HG03064 (cell line): ENCODE results near the gene TAPT1.
"Not testable (repeated sequence)": the region's sequence is repeated elsewhere in the genome, so short reads cannot be mapped to it uniquely, and the experiment has no call there.

Source experiments
- ATAC-seq: cut with Tn5 transposase; IDR thresholded peaks from one replicate; pipeline ENCODE4 v1.9.1; 2021; ENCODE audit warnings: low read depth; ENCODE audit not compliant: unreplicated experiment

Gene TAPT1

DNA sequence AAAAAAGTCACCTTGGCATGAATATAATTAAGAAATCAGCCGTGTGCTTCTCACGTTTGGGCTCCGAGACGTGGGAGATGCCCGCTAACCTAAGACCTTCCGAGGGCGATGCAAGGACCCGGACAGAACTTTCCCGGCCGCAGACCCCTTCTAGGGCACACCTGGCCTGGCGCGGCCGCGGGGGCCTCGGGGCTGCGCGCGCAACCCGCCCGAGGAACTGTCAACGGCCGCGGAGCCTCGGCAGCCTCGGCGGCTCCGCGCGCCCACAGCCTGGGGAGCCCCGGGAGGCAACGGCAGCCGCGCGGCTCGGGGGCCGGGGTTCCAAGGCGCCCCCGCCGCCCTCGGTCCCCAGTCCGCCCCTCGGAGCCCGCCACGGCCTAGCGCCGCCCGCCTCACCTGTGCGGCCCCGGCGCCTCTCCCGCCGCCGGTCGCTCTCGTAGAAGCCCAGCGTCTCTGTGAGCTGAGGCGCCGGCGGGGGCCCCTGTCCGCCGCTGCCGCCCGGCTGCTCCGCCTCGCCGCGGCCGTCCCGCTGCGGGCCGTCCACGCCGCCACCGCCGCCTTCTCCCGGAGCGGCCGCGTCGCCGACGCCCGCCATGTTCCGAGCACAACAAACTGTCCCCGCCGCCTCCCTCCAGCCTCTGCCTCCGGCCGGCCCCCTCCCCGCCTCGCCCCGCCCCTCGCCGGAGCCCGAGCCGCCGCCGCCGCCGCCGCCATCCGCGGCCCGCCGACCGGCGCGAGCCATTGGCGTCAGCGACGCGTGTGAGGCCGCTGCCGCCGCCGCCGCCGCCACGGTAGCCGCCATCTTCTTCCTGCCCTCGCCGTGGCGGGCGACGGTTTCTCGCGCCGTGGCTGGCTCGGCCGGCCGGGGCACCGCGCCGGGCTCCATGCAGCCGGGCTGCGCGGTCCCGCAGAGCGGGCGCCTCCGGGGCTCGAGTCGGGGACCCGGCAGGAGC lies at the start of gene TAPT1:
Gene TAPT1 (minus strand): TSS at position 609 of the 953 bp plus-strand sequence. CDS start 14 bp downstream, at position 595.
- ATAC-seq = peak; percentile 60

GRCh38 chr4:16271411-16271810 lies 45.1 kb upstream of the TAPT1 start:
- no peak for ATAC-seq

DNA sequence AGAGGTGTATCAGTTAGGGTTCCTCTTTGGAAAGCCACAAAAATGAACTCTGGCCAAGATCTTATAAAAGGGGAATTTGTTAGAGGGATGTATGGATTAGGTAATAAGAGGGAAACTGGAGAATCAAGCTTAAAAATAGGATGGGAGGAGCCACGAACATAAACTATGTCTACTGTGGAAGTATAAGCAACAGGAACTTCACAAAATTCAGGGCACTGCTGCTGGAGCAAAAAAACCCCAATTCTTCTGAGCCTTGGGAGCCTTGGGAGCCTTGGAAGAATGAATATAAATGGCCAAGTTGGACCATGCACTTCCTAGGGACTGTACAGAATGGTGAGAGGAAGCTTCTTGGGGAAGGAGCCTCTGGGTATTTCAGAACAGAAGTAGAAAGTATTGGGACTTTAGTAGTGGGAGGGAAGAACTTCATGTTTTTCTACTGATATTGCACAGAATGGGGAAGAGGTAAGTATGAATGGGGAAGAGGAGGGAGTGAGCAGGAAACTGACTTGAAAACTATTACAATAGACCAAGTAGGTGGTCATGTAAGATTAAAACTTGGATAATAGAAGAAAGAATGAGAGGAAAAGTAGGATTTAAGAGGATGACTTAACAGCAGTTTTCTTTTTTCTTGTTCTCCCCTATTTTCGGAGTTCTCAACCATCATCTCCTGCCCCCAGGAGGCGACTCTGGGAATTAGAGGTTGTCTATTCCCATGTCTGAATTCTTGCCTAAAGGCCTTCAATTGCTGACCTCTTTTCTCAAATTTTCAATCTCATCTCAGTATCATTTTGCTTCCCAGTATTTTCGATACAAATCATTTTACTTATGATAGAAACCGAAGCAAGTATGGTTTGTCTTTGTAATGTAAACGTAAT lies 44.4 kb upstream of the TAPT1 start:
- no peak for ATAC-seq

DNA sequence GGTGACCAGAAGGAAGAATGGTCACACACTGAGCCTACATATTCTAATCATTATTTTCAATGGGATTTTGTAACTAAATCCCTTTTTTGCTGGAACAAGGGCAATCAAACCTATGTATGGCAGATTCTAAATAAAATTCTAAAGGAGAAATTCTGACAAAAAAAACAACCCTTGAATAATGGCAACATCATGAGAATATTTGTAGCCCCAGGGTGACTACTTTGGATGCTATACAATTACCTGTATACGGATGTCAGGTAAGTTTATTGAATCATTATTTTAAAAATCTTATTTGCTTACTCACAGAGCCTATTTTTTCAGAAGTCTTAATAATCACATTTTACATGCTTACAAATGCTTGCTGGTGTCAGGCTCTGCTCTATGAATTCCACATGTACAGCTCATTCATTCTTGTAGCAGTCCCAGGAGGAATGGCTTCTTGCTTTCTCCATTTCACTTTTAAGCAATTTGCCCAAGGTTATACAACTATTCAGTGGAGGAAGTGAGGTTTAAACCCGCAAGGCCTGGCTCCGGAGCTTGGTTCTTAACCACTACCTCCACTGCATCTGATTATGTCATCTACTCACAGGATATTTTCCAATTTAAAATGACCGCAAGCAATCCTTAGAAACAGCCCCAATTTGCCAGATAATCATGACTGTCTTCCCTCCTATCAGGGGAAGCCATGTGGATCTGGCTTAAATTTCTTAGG lies 43.6 kb upstream of the TAPT1 start:
- not testable (repeated sequence) for ATAC-seq

DNA sequence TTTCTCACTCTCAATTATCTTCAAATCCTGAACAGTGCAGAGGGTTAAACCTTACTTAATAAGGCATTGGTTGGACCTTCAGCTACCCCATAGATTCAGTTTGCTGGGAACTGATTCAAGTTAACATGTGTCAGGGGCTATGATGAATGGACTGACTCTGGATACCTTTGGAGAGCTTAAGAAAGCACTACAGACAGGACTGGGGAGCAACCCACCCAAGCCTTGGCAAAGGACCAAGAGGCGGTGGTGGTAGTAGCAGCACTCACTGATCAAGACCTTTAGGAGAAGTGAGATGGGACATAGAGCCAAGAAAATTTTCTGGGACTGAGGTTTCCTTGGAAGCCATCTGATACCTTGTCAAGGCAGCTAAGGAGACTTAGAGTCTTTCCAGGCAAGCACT lies 43.0 kb upstream of the TAPT1 start:
- no peak for ATAC-seq

GRCh38 chr4:16268290-16268689 lies 42.0 kb upstream of the TAPT1 start:
- ATAC-seq = no peak

DNA sequence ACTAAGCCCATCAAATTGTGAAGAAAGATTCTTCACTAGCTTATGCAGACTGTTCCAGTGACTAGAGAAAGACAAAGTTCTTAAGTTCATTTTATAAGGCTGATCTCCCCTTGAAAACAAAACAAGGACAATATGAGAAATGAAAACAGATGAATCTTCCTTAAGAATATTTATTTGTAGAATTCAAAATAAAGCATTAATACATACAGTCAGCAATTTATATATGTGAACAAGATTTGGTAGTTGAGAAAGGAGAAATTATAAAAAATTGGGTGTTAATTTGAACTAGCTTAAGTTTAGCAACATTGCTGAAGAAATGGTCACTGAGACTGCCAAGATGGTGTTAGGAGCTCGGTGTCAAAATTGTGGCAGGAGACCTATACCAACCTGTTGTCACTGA lies 41.4 kb upstream of the TAPT1 start:
- ATAC-seq = no peak

DNA sequence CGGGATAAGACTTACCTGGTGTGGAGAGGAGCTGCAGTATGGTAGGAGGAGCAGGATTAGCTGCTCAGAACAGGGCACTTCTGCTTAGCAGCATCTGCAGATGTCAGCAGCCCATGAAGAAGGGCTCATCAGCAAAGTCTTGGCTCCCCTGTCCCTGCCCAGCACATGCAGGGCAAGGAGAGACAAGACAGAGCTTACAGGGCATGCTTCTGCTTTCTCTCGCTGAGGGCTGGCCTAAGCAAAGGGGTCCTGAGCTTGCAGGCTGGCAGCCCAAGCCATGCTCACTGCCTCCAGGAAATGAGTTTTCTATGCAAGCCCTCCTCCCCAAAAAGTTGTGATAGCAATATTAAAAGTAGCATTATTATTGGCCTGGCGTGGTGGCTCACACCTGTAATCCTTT lies 39.5 kb upstream of the TAPT1 start:
- no peak for ATAC-seq

- no peak for ATAC-seq
Observed at GRCh38 chr4:16264798-16265197, 38.5 kb upstream of the TAPT1 start.

DNA sequence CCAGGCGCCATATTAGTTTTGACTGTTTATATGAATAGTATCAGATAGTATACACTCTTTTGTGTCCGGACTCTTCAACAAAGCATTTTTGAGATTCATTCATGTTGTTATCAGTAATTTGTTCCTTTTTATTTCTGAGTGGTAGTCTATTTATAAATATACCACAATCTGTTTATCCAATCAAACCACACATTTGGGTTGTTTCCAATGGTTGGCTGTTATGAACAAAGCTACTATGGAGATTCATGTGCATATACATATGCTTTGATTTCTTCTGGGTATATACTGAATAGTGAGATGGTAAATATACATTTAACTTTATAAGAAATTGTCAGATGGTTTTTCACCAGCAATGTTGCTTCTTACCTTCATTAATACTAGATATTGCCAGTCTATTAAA lies 36.8 kb upstream of the TAPT1 start:
- ATAC-seq = no peak

DNA sequence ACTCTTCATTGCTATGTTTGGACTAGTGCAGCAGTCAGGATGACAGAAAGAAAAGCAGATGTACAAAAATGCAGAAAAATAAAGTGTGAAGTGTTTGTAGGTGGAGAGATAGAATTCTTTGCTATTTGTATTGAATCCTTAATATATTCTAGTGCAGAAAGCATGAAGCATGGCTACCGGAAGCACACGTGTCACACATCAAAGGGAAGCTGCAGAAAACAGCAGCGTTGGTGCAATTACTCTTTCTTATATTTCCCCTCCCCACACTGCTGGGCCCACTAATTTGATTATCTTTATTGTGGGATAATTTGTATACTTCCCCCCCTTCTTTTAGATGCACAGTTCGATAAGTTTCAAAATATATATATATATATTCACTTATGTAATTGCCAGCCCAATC lies 35.9 kb upstream of the TAPT1 start:
- ATAC-seq = no peak

DNA sequence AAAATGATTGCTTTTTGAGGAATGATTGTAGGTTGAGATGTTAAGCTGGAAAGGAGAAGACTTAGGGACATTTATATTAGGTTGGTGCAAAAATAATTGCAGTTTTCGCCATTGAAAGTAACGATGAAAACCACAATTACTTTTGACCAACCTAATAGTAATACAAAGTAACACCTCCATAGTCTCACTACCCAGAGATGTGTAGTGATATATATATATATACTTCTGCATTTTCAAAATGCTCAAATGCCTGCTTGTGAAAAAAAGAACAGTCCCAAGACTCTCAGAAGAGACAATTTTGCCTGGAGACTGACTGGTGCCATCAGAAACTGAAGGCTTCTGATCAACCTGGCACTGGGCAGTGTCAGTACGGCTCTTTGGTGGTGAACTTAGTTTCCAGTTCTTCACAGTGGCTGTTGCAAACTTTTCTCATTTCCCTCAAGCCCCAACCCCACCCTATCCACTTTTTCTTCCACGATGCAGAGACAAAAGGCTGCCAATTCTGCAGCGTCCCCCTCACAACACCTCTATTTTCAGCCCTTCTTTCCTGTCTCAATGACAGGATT lies 35.1 kb upstream of the TAPT1 start:
- ATAC-seq = no peak

- no peak for ATAC-seq
Observed at GRCh38 chr4:16259889-16260246, 33.6 kb upstream of the TAPT1 start.

GRCh38 chr4:16259241-16259888 lies 33.1 kb upstream of the TAPT1 start:
- no peak for ATAC-seq

DNA sequence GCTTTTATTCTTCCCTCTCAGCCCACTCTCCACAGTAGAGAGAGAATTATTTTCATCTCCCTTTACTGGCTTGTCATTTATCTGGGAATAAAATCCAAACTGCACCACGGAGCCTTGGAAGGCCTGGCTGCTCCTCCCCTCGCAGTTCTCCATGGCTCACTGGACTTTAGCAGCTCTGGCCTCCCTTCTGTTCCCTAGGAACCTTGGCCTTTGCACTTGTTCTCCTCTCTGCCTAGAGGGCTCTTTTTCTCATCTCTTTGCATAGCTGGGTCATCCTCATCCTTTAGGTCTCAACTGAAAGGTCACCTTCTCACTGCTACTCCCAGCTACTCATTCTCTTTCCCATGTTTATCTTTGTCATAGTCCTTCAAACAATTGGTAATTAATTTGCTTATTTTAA lies 31.3 kb upstream of the TAPT1 start:
- ATAC-seq = no peak

DNA sequence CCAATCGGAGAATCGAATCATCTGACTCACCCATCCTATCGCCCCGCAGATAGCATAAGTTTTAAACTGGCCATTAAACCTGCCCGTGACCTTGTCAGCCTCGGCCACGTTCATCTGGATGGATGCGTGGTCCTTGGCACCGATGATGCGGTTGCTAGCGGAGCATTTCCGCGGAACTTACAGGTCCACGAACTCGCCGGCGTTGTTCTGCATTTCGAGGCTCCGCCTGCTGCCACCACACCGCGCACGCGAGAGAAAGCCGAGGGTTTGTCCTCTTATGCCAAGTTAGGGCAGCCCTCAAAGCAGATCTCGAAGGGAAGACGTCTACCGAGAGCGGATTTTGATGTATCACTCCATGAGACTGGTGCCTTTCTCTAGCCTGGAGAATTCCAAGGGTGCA lies 30.1 kb upstream of the TAPT1 start:
- no peak for ATAC-seq

- no peak for ATAC-seq
Observed at GRCh38 chr4:16255730-16256129, 29.5 kb upstream of the TAPT1 start.

DNA sequence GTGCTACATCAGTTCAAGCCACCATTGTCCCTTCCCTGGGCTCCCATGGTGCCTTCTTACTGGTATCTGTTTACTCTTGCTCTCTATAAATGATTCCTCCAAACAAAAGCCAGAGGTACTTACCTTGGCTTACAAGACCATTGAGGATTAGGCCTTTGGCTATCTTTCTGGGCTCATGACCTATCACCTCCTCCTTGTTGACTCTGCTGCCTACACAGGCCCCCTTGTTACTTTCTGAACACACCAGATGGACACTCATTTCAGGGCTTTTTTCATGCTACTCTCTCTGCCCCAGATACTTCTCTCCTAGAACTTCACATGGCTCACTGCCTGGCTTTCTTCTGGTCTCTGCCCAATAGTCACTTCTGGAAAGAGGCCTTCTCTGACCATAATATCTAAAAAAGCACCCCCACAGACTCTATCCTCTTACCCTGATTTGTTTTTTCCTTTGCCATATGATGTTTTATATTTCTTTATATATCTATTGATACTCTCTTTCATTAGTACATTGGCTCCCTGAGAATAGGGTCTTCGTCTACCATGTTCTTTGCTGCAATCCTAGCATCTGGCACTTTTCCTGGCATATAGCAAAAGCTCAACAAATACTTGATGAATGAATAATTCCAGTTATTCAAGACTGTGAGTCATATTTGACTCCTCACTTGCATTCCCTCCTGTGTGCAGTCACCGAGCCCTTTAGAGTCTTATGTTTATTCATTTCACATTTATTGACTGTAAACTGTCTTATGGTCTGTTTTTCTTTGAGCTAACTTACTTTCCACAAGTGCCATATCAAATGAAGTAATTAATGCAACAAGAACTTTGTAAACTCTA lies 27.1 kb upstream of the TAPT1 start:
- no peak for ATAC-seq

GRCh38 chr4:16250661-16251365 lies 24.5 kb upstream of the TAPT1 start:
- ATAC-seq = no peak
